OCI-LY1 (cell line): ENCODE measurements around the gene DIDO1.

ENCODE experiments used
- H2AFZ ChIP-seq: fragments of 200-600 bp; sonication (generic), shearing (Covaris generic); 2 replicates; pipeline ENCODE4 v1.6.0; 2014; ENCODE audit warnings: antibody characterized with exemption, mild to moderate bottlenecking, low read length
- H3F3A ChIP-seq: fragments of 200-600 bp; sonication (generic), shearing (Covaris generic); 2 replicates; pipeline ENCODE4 v1.6.0; 2014; ENCODE audit warnings: mild to moderate bottlenecking, antibody characterized with exemption, low read length, moderate library complexity; ENCODE audit not compliant: insufficient read depth
- H3K27ac ChIP-seq: fragments of 200-600 bp; sonication (generic); 2 replicates; pipeline ENCODE4 v1.5.1; 2014; ENCODE audit warnings: low read length, mixed run types, mild to moderate bottlenecking, low read depth; ENCODE audit not compliant: poor library complexity, severe bottlenecking
- H3K27me3 ChIP-seq: fragments of 200-600 bp; sonication (generic); 2 replicates; pipeline ENCODE4 v1.6.0; 2014; ENCODE audit warnings: antibody characterized with exemption, mild to moderate bottlenecking, low read length, moderate library complexity; ENCODE audit not compliant: insufficient read depth
- H3K36me3 ChIP-seq: fragments of 200-600 bp; sonication (generic); 2 replicates; pipeline ENCODE4 v1.6.1; 2014; ENCODE audit warnings: mild to moderate bottlenecking, antibody characterized with exemption, low read length, moderate library complexity, mixed read lengths; ENCODE audit not compliant: insufficient read depth
- H3K4me1 ChIP-seq: fragments of 200-600 bp; sonication (generic); 2 replicates; pipeline ENCODE4 v1.5.1; 2014; ENCODE audit warnings: mild to moderate bottlenecking, low read length, moderate library complexity; ENCODE audit not compliant: insufficient read depth, severe bottlenecking
- H3K4me2 ChIP-seq: fragments of 200-600 bp; sonication (generic), shearing (Covaris generic); 2 replicates; pipeline ENCODE4 v1.6.1; 2014; ENCODE audit warnings: low read length
- H3K4me3 ChIP-seq: fragments of 200-600 bp; sonication (generic); 2 replicates; pipeline ENCODE4 v1.5.1; 2014; ENCODE audit warnings: low read length, low read depth, mild to moderate bottlenecking, mixed read lengths; ENCODE audit not compliant: poor library complexity, severe bottlenecking
- H3K79me2 ChIP-seq: fragments of 200-600 bp; shearing (Covaris generic); 2 replicates; pipeline ENCODE4 v1.6.1; 2016; ENCODE audit warnings: mixed run types, low read length, mixed read lengths; ENCODE audit not compliant: insufficient read depth
- H3K9ac ChIP-seq: fragments of 200-600 bp; sonication (generic), shearing (Covaris generic); 2 replicates; pipeline ENCODE4 v1.6.1; 2014; ENCODE audit warnings: mild to moderate bottlenecking, low read length, mixed read lengths
- H3K9me2 ChIP-seq: fragments of 200-600 bp; sonication (generic), shearing (Covaris generic); 2 replicates; pipeline ENCODE4 v1.6.1; 2014; ENCODE audit warnings: low read depth, mild to moderate bottlenecking, low read length, mixed read lengths
- H3K9me3 ChIP-seq: fragments of 200-600 bp; shearing (Covaris generic); 2 replicates; pipeline ENCODE4 v1.6.1; 2014; ENCODE audit warnings: low read length, mixed read lengths
- H4K20me1 ChIP-seq: fragments of 200-600 bp; sonication (generic), shearing (Covaris generic); 2 replicates; pipeline ENCODE4 v1.6.0; 2016; ENCODE audit warnings: mild to moderate bottlenecking, low read length; ENCODE audit not compliant: insufficient read depth
- CTCF ChIP-seq: fragments of 200-600 bp; sonication (generic), shearing (Covaris generic); IDR thresholded peaks from 2 replicates; pipeline ENCODE4 v1.5.1; 2017; ENCODE audit warnings: mild to moderate bottlenecking, antibody characterized with exemption, low read length, moderate library complexity, mixed read lengths
- EZH2 ChIP-seq: fragments of 200-600 bp; sonication (generic), shearing (Covaris generic); IDR thresholded peaks from 2 replicates; pipeline ENCODE4 v1.8.0; 2017; ENCODE audit warnings: borderline replicate concordance, mixed run types, mild to moderate bottlenecking, antibody characterized with exemption, low read length, moderate library complexity, mixed read lengths

DIDO1 gene

GRCh38 chr20:62967628-62968351 is 41.5 kb upstream of the DIDO1 start:
- peaks cover 29% of the 10 kb centered on the region for H3K36me3 ChIP-seq

GRCh38 chr20:62967149-62967501 is 40.8 kb upstream of the DIDO1 start:
- H2AFZ ChIP-seq = no peak overlapping the region
- H3K4me3 ChIP-seq = no peak overlapping the region
- H3K4me1 ChIP-seq = no peaks in the 10 kb centered on the region
- H3K27ac ChIP-seq = no peak overlapping the region
- no peak overlapping the region for H3K4me2 ChIP-seq
- no peaks in the 10 kb centered on the region for H3K9me3 ChIP-seq
- no peaks in the 10 kb centered on the region for H3K9me2 ChIP-seq
- no peaks in the 10 kb centered on the region for H3F3A ChIP-seq
- TF ChIP-seq CTCF (no peak), EZH2 (no peak)
- no peaks in the 10 kb centered on the region for H4K20me1 ChIP-seq
- H3K9ac ChIP-seq = no peak overlapping the region
- no peaks in the 10 kb centered on the region for H3K27me3 ChIP-seq
- peaks cover 29% of the 10 kb centered on the region for H3K36me3 ChIP-seq
- no peaks in the 10 kb centered on the region for H3K79me2 ChIP-seq

More at GRCh38 chr20:62967628-62968351, 41.5 kb upstream of the DIDO1 start:
- Histone ChIP-seq H3F3A (no peaks in the 10 kb centered on the region), H3K4me3 (no peak overlapping the region), H3K4me2 (no peak overlapping the region), H3K27me3 (0 out of 2 replicates have a peak, but pooled peaks cover 2% of the 10 kb centered on the region), H3K9ac (no peak overlapping the region), H3K9me3 (no peaks in the 10 kb centered on the region), H3K27ac (no peak overlapping the region), H3K4me1 (no peaks in the 10 kb centered on the region), H3K79me2 (no peaks in the 10 kb centered on the region), H2AFZ (no peak overlapping the region), H3K9me2 (no peaks in the 10 kb centered on the region), H4K20me1 (no peaks in the 10 kb centered on the region)
- TF ChIP-seq EZH2 (no peak), CTCF (no peak)

DNA sequence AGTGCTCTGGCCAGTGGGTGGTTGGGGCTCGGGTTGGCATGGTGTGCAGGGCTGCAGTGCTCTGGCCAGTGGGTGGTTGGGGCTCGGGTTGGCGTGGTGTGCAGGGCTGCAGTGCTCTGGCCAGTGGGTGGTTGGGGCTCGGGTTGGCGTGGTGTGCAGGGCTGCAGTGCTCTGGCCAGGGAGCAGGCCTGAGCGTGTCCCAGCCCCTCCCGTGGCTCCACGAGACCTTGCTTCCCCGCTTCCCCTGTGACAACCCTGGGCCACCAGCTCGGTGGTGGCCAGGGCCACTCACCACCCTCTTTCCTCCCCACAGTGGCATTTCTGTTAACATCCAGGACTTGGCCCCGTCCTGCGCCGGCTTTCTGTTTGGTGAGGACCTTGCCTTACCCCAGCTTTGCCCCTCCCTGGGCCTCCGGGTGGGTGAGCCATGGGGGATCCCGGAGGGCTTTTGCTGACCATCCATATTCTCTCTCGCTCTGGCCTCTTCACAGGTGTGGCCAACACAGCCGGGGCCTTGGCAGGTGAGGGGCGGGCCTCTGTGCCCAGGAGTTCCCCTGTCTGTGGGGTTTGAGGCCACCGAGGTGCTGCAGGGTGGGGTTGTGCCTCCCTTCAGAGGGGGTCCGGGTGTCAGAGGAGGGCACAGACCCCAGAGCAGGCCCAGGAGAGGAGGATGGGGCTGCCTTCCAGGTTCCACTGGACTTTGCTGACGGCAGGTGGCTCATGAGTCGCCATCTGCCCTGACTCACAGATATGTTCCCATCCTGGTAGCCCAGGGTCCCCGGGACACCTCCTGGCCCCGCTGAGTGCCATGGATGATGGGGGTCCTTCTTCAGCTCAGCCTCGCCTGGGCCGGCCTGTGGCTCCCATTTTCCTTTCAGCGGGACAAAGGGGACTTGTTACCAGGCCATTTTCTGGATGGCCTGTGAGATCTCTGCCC is 40.2 kb upstream of the DIDO1 start:
- TF ChIP-seq CTCF (no peak), EZH2 (no peak)
- H3K27me3 ChIP-seq = no peaks in the 10 kb centered on the region

More for the DNA sequence above, 40.2 kb upstream of the DIDO1 start:
- no peaks in the 10 kb centered on the region for H3F3A ChIP-seq
- no peak overlapping the region for H3K27ac ChIP-seq
- H2AFZ ChIP-seq = no peak overlapping the region
- no peak overlapping the region for H3K4me3 ChIP-seq
- H3K79me2 ChIP-seq = no peaks in the 10 kb centered on the region
- no peak overlapping the region for H3K9ac ChIP-seq
- H4K20me1 ChIP-seq = no peaks in the 10 kb centered on the region
- H3K36me3 ChIP-seq = peaks cover 29% of the 10 kb centered on the region
- H3K9me2 ChIP-seq = no peaks in the 10 kb centered on the region
- H3K4me2 ChIP-seq = no peak overlapping the region
- H3K4me1 ChIP-seq = no peaks in the 10 kb centered on the region
- H3K9me3 ChIP-seq = no peaks in the 10 kb centered on the region
